Smooth muscle cell (in vitro differentiated cells): ENCODE data around the gene RNF217. TPM values are rescaled to one million over a fixed set of nuclear protein-coding genes. Genes with fewer than 3 reads are reported as not detected.

ENCODE experiments used
- DNase-seq: peaks from one replicate; lab custom pipeline; 2025; ENCODE audit not compliant: unreplicated experiment; lab: John Stamatoyannopoulos, UW
- H2AFZ ChIP-seq: fragments of 200-600 bp; sonication (generic); 2 replicates; pipeline ENCODE4 v1.6.0; 2016; ENCODE audit warnings: antibody characterized with exemption, low read depth, mild to moderate bottlenecking
- H3F3A ChIP-seq: fragments of 200-600 bp; sonication (generic); 2 replicates; pipeline ENCODE4 v1.6.0; 2017; ENCODE audit warnings: antibody characterized with exemption, low read depth
- H3K27ac ChIP-seq: fragments of 200-600 bp; sonication (generic); 2 replicates; pipeline ENCODE4 v1.5.1; 2016; ENCODE audit warnings: low read depth, mild to moderate bottlenecking
- H3K27me3 ChIP-seq: fragments of 200-600 bp; sonication (generic); 2 replicates; pipeline ENCODE4 v1.6.1; 2016; ENCODE audit warnings: low read depth, mild to moderate bottlenecking
- H3K36me3 ChIP-seq: fragments of 200-600 bp; sonication (generic); 2 replicates; pipeline ENCODE4 v1.5.1; 2016; ENCODE audit warnings: low read depth
- H3K4me1 ChIP-seq: fragments of 200-600 bp; sonication (generic); 2 replicates; pipeline ENCODE4 v1.5.1; 2016; ENCODE audit warnings: low read depth
- H3K4me2 ChIP-seq: fragments of 200-600 bp; sonication (generic); 2 replicates; pipeline ENCODE4 v1.6.0; 2016; ENCODE audit warnings: mild to moderate bottlenecking
- H3K4me3 ChIP-seq: fragments of 200-600 bp; sonication (generic); 2 replicates; pipeline ENCODE4 v1.5.1; 2016; ENCODE audit warnings: mild to moderate bottlenecking
- H3K79me2 ChIP-seq: fragments of 200-600 bp; sonication (generic); 2 replicates; pipeline ENCODE4 v1.6.0; 2016; ENCODE audit warnings: low read depth, mild to moderate bottlenecking
- H3K9ac ChIP-seq: fragments of 200-600 bp; sonication (generic); 2 replicates; pipeline ENCODE4 v1.6.0; 2016; ENCODE audit warnings: low read depth
- H3K9me3 ChIP-seq: fragments of 200-600 bp; sonication (generic); replicated peaks from 2 replicates; pipeline ENCODE4 v1.5.1; 2016; ENCODE audit warnings: low read depth
- H4K20me1 ChIP-seq: fragments of 200-600 bp; sonication (generic); 2 replicates; pipeline ENCODE4 v1.6.0; 2016; ENCODE audit warnings: low read depth
- CTCF ChIP-seq: fragments of 200-600 bp; sonication (generic); IDR thresholded peaks from 2 replicates; pipeline ENCODE4 v1.5.1; 2017; ENCODE audit warnings: borderline replicate concordance, mild to moderate bottlenecking, antibody characterized with exemption; ENCODE audit not compliant: insufficient read depth, poor library complexity, severe bottlenecking
- WGBS: methylation state at CpG from one replicate; pipeline ENCODE4 v1.1.7; 2016; ENCODE audit warnings: low lambda C conversion rate; 5-methylcytosine and 5-hydroxymethylcytosine counted together
- polyA plus RNA-seq: library from polyadenylated mRNA; unstranded; fragments of >200 nt; fragmentation: Nextera tagmentation; extraction: Ambion mirVana; gene quantifications from 2 replicates; pipeline ENCODE4 v1.2.1, GENCODE V29; 2016
- total RNA-seq: library from RNA; depleted of rRNA; stranded (reverse); fragments of >200 nt; gene quantifications from 2 replicates; pipeline ENCODE4 v1.2.3, GENCODE V29; 2014

RNF217 gene
- total and polyA plus RNA-seq, 2 experiments from 2014 or later: 15.6 to 127 TPM

DNA sequence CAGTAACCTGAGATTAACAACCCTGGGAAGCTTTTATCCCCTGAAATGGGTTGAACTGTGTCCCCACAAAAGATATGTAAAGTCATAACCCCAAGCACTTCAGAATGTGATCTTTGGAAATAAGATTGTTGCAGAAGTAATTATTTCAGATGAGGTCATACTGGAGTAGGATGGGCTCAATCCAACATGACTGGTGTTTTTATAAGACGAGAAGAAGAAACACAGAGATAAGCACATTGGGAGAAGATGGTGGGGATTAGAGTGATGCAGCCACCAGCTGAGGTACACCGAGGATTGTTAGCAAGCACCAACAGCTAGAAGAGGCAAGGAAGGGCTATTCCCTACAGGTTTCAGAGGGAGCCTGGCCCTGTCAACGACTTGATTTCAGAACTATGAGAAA, 12.5 kb upstream of the RNF217 start:
- H3K4me3 ChIP-seq: no peak overlapping the region
- no peak for DNase-seq
- TF ChIP-seq CTCF: no peak
- H3K4me1 ChIP-seq: no peaks in the 10 kb centered on the region
- H3F3A ChIP-seq: no peaks in the 10 kb centered on the region
- no peaks in the 10 kb centered on the region for H3K79me2 ChIP-seq
- WGBS: 74% methylated on average over 3 of the region's 3 CpGs
- no peaks in the 10 kb centered on the region for H4K20me1 ChIP-seq
- no peak overlapping the region for H3K4me2 ChIP-seq
- H3K9me3 ChIP-seq: no peaks in the 10 kb centered on the region
- H3K27ac ChIP-seq: no peak overlapping the region
- no peaks in the 10 kb centered on the region for H3K27me3 ChIP-seq
- no peak overlapping the region for H2AFZ ChIP-seq
- no peak overlapping the region for H3K9ac ChIP-seq
- no peaks in the 10 kb centered on the region for H3K36me3 ChIP-seq

DNA sequence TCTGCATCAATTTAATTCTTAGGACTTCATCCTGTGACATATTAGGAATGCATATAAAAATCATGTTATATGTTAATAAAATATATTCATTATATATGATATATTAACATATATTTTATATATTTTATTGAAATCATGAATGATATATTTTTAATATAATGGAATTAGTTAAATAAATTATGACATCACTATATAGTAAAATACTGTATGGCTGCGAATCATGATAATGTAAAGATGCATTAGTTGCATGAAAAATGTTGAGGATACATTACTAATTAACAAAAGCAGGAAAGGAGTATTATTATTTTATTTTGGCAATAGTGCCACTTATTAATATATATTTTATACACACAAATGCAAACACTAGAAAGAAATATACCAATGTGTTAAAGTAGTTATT, 8.4 kb upstream of the RNF217 start:
- no peaks in the 10 kb centered on the region for H3K9me3 ChIP-seq
- no peak for TF ChIP-seq CTCF
- no peak for DNase-seq
- H3F3A ChIP-seq: no peaks in the 10 kb centered on the region
- H3K36me3 ChIP-seq: no peaks in the 10 kb centered on the region
- no peak overlapping the region for H3K4me2 ChIP-seq
- no peak overlapping the region for H3K27ac ChIP-seq
- H3K4me1 ChIP-seq: no peaks in the 10 kb centered on the region
- H3K9ac ChIP-seq: no peak overlapping the region
- no peak overlapping the region for H3K4me3 ChIP-seq
- H2AFZ ChIP-seq: no peak overlapping the region
- H4K20me1 ChIP-seq: no peaks in the 10 kb centered on the region
- peaks cover 3% of the 10 kb centered on the region for H3K79me2 ChIP-seq
- H3K27me3 ChIP-seq: no peaks in the 10 kb centered on the region
- WGBS: 98% methylated on average over 1 of the region's 1 CpG

- no peak overlapping the region for H3K9ac ChIP-seq
- H3K36me3 ChIP-seq: no peaks in the 10 kb centered on the region
- H3K79me2 ChIP-seq: peaks cover 17% of the 10 kb centered on the region
- no peaks in the 10 kb centered on the region for H3K27me3 ChIP-seq
- H4K20me1 ChIP-seq: no peaks in the 10 kb centered on the region
- H3K4me1 ChIP-seq: no peaks in the 10 kb centered on the region
- H3K27ac ChIP-seq: no peak overlapping the region
- H3K9me3 ChIP-seq: no peaks in the 10 kb centered on the region
- 60% methylated on average over 7 of the region's 7 CpGs for WGBS
- no peak for DNase-seq
- H3K4me2 ChIP-seq: no peak overlapping the region
- no peak overlapping the region for H3K4me3 ChIP-seq
- peaks cover 2% of the 10 kb centered on the region for H3F3A ChIP-seq
- H2AFZ ChIP-seq: no peak overlapping the region
- TF ChIP-seq CTCF: no peak
Measured at GRCh38 chr6:124955108-124955856, 7.0 kb upstream of the RNF217 start.

DNA sequence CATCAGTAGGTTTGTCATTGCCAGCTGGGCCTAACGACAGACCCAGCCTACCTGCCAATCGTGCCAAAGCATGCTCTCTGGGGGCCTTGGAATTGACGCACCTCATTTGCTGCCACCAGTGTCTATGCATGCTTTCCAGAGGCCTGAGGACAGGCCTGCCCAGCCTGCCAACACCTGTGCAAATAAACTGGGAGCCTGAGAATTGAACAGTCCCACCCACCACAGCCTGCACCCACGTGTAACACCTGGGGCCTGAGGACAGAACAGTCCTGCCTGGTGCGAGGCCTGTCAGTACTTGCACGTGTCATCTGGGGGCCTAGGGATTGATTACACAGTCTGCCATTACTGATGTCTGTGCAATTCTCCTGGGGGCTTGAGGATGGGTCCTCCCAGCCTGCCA, 6.2 kb upstream of the RNF217 start:
- H3K4me3 ChIP-seq: no peak overlapping the region
- peaks cover 23% of the 10 kb centered on the region for H3K79me2 ChIP-seq
- H3K27ac ChIP-seq: no peak overlapping the region
- H3K9me3 ChIP-seq: no peaks in the 10 kb centered on the region
- no peaks in the 10 kb centered on the region for H4K20me1 ChIP-seq
- H3K4me1 ChIP-seq: no peaks in the 10 kb centered on the region
- H3K36me3 ChIP-seq: no peaks in the 10 kb centered on the region
- H3F3A ChIP-seq: peaks cover 7% of the 10 kb centered on the region
- DNase-seq: no peak
- no peak overlapping the region for H3K9ac ChIP-seq
- H3K4me2 ChIP-seq: no peak overlapping the region
- 95% methylated on average over 6 of the region's 6 CpGs for WGBS
- no peak overlapping the region for H2AFZ ChIP-seq
- no peaks in the 10 kb centered on the region for H3K27me3 ChIP-seq
- no peak for TF ChIP-seq CTCF
